Stimulated activated CD4-positive, alpha-beta T cell treated with anti-CD3 and anti-CD28 coated beads, Interleukin-15, amount 100 ng/mL, for 24 hours (primary cell): ENCODE measurements around the gene PAGE2.
"Not testable (repeated sequence)": the region's sequence is repeated elsewhere in the genome, so short reads cannot be mapped to it uniquely, and the experiment has no call there.

Experiments
- DNase-seq: peaks from one replicate; pipeline ENCODE4 v3.0.0-alpha.2; 2020

The PAGE2 gene

GRCh38 chrX:55088795-55089489 is at the start of gene PAGE2:
TSS of gene PAGE2 (plus strand) at chrX:55089018. CDS start at chrX:55090021, 1,003 bp downstream.
- DNase-seq = no peak

GRCh38 chrX:55039471-55039870 is 49.3 kb upstream of the PAGE2 start:
- DNase-seq = no peak

GRCh38 chrX:55041514-55041913 is 47.3 kb upstream of the PAGE2 start:
- DNase-seq = no peak

- not testable (repeated sequence) for DNase-seq
Measured at GRCh38 chrX:55050599-55050998, 38.2 kb upstream of the PAGE2 start.

GRCh38 chrX:55056820-55057674 is 31.8 kb upstream of the PAGE2 start:
- DNase-seq = peak; percentile 12

GRCh38 chrX:55057675-55058249 is 31.1 kb upstream of the PAGE2 start:
- peak; percentile 33 for DNase-seq

GRCh38 chrX:55067180-55067579 is 21.6 kb upstream of the PAGE2 start:
- not testable (repeated sequence) for DNase-seq

GRCh38 chrX:55072286-55072685 is 16.5 kb upstream of the PAGE2 start:
- DNase-seq = no peak

- DNase-seq = no peak
Measured at GRCh38 chrX:55074851-55075467, 13.9 kb upstream of the PAGE2 start, which contains the start of gene PAGE2B. TSS of gene PAGE2B (plus strand) at chrX:55075030. CDS start at chrX:55076042, 1,012 bp downstream.

GRCh38 chrX:55098691-55099090 is 9.9 kb downstream of the PAGE2 start:
- DNase-seq = no peak

GRCh38 chrX:55099162-55099561 is 10.3 kb downstream of the PAGE2 start:
- DNase-seq = no peak

- DNase-seq = no peak
Measured at GRCh38 chrX:55102754-55103153, 13.9 kb downstream of the PAGE2 start.

GRCh38 chrX:55107262-55107661 is 18.4 kb downstream of the PAGE2 start:
- DNase-seq = no peak

GRCh38 chrX:55107911-55108310 is 19.1 kb downstream of the PAGE2 start:
- DNase-seq = no peak

- DNase-seq = no peak
Measured at GRCh38 chrX:55109306-55109705, 20.5 kb downstream of the PAGE2 start.

GRCh38 chrX:55111578-55112254 is 22.9 kb downstream of the PAGE2 start:
- no peak for DNase-seq

GRCh38 chrX:55116589-55116988 is 27.8 kb downstream of the PAGE2 start:
- DNase-seq = not testable (repeated sequence)

GRCh38 chrX:55118574-55118973 is 29.8 kb downstream of the PAGE2 start:
- no peak for DNase-seq

- no peak for DNase-seq
Measured at GRCh38 chrX:55119271-55119670, 30.5 kb downstream of the PAGE2 start.

GRCh38 chrX:55119712-55120111 is 30.9 kb downstream of the PAGE2 start:
- DNase-seq = no peak

GRCh38 chrX:55120761-55121358 is 32.0 kb downstream of the PAGE2 start:
- DNase-seq = no peak

- no peak for DNase-seq
Measured at GRCh38 chrX:55123900-55124299, 35.1 kb downstream of the PAGE2 start.
